Inferior parietal cortex (tissue), 1 donor: ENCODE measurements around the gene HEATR5A.

Experiments
- DNase-seq: peaks from one replicate; pipeline ENCODE4 v3.0.0-alpha.2; 2016; ENCODE audit errors: extremely low spot score

Gene HEATR5A

GRCh38 chr14:31426663-31427062 lies 6.3 kb upstream of the HEATR5A start:
- DNase-seq: no peak

- DNase-seq: no peak
Measured at GRCh38 chr14:31425905-31426304, 5.6 kb upstream of the HEATR5A start.

GRCh38 chr14:31421200-31421599 lies 850 bp upstream of the HEATR5A start:
- no peak for DNase-seq

GRCh38 chr14:31419967-31420318 lies 407 bp downstream of the HEATR5A start:
- DNase-seq: no peak

- DNase-seq: no peak
Measured at GRCh38 chr14:31419179-31419966, 977 bp downstream of the HEATR5A start.

GRCh38 chr14:31418440-31418839 lies 1.9 kb downstream of the HEATR5A start:
- DNase-seq: no peak

- no peak for DNase-seq
Measured at GRCh38 chr14:31414190-31414833, 6.0 kb downstream of the HEATR5A start.

GRCh38 chr14:31411218-31411727 lies 9.1 kb downstream of the HEATR5A start:
- DNase-seq: no peak

- no peak for DNase-seq
Measured at GRCh38 chr14:31410048-31410650, 10.2 kb downstream of the HEATR5A start.

GRCh38 chr14:31408421-31408820 lies 11.9 kb downstream of the HEATR5A start:
- DNase-seq: no peak

- no peak for DNase-seq
Measured at GRCh38 chr14:31405599-31406232, 14.6 kb downstream of the HEATR5A start.

GRCh38 chr14:31405106-31405505 lies 15.2 kb downstream of the HEATR5A start:
- DNase-seq: no peak

- DNase-seq: no peak
Measured at GRCh38 chr14:31403707-31404106, 16.6 kb downstream of the HEATR5A start.

- no peak for DNase-seq
Measured at GRCh38 chr14:31402764-31403439, 17.4 kb downstream of the HEATR5A start.

- no peak for DNase-seq
Measured at GRCh38 chr14:31401369-31401932, 18.9 kb downstream of the HEATR5A start.

- DNase-seq: no peak
Measured at GRCh38 chr14:31400031-31400638, 20.2 kb downstream of the HEATR5A start.

GRCh38 chr14:31395572-31396205 lies 24.7 kb downstream of the HEATR5A start:
- no peak for DNase-seq

- no peak for DNase-seq
Measured at GRCh38 chr14:31395119-31395518, 25.2 kb downstream of the HEATR5A start.

GRCh38 chr14:31391977-31392503 lies 28.3 kb downstream of the HEATR5A start:
- DNase-seq: no peak

GRCh38 chr14:31391473-31391872 lies 28.9 kb downstream of the HEATR5A start:
- no peak for DNase-seq
